Tibial artery (tissue), 4 donors: ENCODE results near the gene MAPKAP1.

ENCODE experiments used
- DNase-seq, 2 donors: peaks; one replicate each; pipeline ENCODE4 v3.0.0-alpha.2; 2019
- H3K27ac ChIP-seq, 2 donors: fragments of 200-600 bp; sonication (generic) in 1 of 2; 1 replicate in 1 of 2; 2 replicates in 1 of 2; pipeline ENCODE4 v1.5.1; 2018 to 2019; ENCODE audit warnings: mild to moderate bottlenecking in 1 of 2
- H3K27me3 ChIP-seq, 2 donors: fragments of 200-600 bp; sonication (generic) in 1 of 2; one replicate each; pipeline versions ENCODE4 v1.5.1 to v1.6.0; 2016 to 2019
- H3K36me3 ChIP-seq, 3 donors: fragments of 200-600 bp; sonication (generic) in 2 of 3; one replicate each; pipeline ENCODE4 v1.5.1; 2016 to 2019; ENCODE audit warnings: mild to moderate bottlenecking in 2 of 3
- H3K4me1 ChIP-seq, 4 donors: fragments of 200-600 bp; sonication (generic) in 2 of 4; 1 replicate in 3 of 4; 2 replicates in 1 of 4; pipeline ENCODE4 v1.5.1; 2016 to 2019
- H3K4me3 ChIP-seq, 2 donors: fragments of 200-600 bp; sonication (generic) in 1 of 2; 1 replicate in 1 of 2; 2 replicates in 1 of 2; pipeline ENCODE4 v1.5.1; 2018 to 2019; ENCODE audit warnings: mild to moderate bottlenecking in 2 of 2
- H3K9me3 ChIP-seq, 3 donors: fragments of 200-600 bp; sonication (generic) in 1 of 3; one replicate each; pipeline ENCODE4 v1.5.1; 2016 to 2019
- CTCF ChIP-seq, 2 experiments: fragments of 200-600 bp in 1 of 2; fragments of 450-650 bp in 1 of 2; IDR thresholded peaks; one replicate each; pipeline ENCODE4 v1.5.1; 2017 to 2019; ENCODE audit warnings: antibody characterized with exemption in 2 of 2, mild to moderate bottlenecking in 1 of 2, moderate library complexity in 1 of 2
- intact Hi-C: fragments of 100-400 bp; cut with DNase I; formaldehyde crosslinking; loops from one replicate; pipeline ENCODE4 v1.15.0; 2023; ENCODE audit warnings: low total_unique reads

Gene MAPKAP1

GRCh38 chr9:125534971-125535701 lies 171.9 kb downstream of the MAPKAP1 start:
- DNase-seq, result no peak
- Histone ChIP-seq H3K4me1 (peaks cover 0 to 25% (median 12%) of the 10 kb centered on the region in 4 donors), H3K36me3 (no peaks in the 10 kb centered on the region), H3K27ac (no peak overlapping the region), H3K27me3 (no peaks in the 10 kb centered on the region), H3K9me3 (no peaks in the 10 kb centered on the region), H3K4me3 (no peak overlapping the region)
- TF ChIP-seq CTCF (IDR thresholded peaks at IDR 0.05), result no peak
- intact Hi-C loops, result no loop called here

GRCh38 chr9:125532812-125533594 lies 174.0 kb downstream of the MAPKAP1 start:
- intact Hi-C loops, result no loop called here
- H3K4me3 ChIP-seq, result no peak overlapping the region
- no peaks in the 10 kb centered on the region for H3K27me3 ChIP-seq
- no peak for DNase-seq
- no peak for TF ChIP-seq CTCF (IDR thresholded peaks at IDR 0.05)
- no peaks in the 10 kb centered on the region for H3K36me3 ChIP-seq
- H3K9me3 ChIP-seq, result no peaks in the 10 kb centered on the region
- no peak overlapping the region for H3K27ac ChIP-seq
- peaks cover 0 to 18% (median 10%) of the 10 kb centered on the region in 4 donors for H3K4me1 ChIP-seq

GRCh38 chr9:125532412-125532811 lies 174.6 kb downstream of the MAPKAP1 start:
- intact Hi-C loops, result no loop called here
- H3K27ac ChIP-seq, result no peak overlapping the region

GRCh38 chr9:125529589-125530515 lies 177.2 kb downstream of the MAPKAP1 start:
- H3K27ac ChIP-seq, result no peak overlapping the region
- DNase-seq, result no peak
- H3K27me3 ChIP-seq, result no peaks in the 10 kb centered on the region
- TF ChIP-seq CTCF (IDR thresholded peaks at IDR 0.05), result no peak
- H3K4me1 ChIP-seq, result peaks cover 0 to 6% (median 3%) of the 10 kb centered on the region in 4 donors
- intact Hi-C loops, result no loop called here
- no peaks in the 10 kb centered on the region for H3K9me3 ChIP-seq
- H3K4me3 ChIP-seq, result no peak overlapping the region
- H3K36me3 ChIP-seq, result no peaks in the 10 kb centered on the region

More at GRCh38 chr9:125532412-125532811, 174.6 kb downstream of the MAPKAP1 start:
- H3K27me3 ChIP-seq, result no peaks in the 10 kb centered on the region
- no peak overlapping the region for H3K4me3 ChIP-seq
- no peak for TF ChIP-seq CTCF (IDR thresholded peaks at IDR 0.05)
- no peak for DNase-seq
- peaks cover 0 to 12% (median 5%) of the 10 kb centered on the region in 4 donors for H3K4me1 ChIP-seq
- no peaks in the 10 kb centered on the region for H3K36me3 ChIP-seq
- H3K9me3 ChIP-seq, result no peaks in the 10 kb centered on the region

- DNase-seq, result no peak
- no peak overlapping the region for H3K4me3 ChIP-seq
- no peaks in the 10 kb centered on the region for H3K9me3 ChIP-seq
- intact Hi-C loops, result no loop called here
- H3K27me3 ChIP-seq, result no peaks in the 10 kb centered on the region
- H3K4me1 ChIP-seq, result no peaks in the 10 kb centered on the region
- no peak for TF ChIP-seq CTCF (IDR thresholded peaks at IDR 0.05)
- H3K36me3 ChIP-seq, result no peaks in the 10 kb centered on the region
- no peak overlapping the region for H3K27ac ChIP-seq
Observed at GRCh38 chr9:125529107-125529506, 177.9 kb downstream of the MAPKAP1 start.
